ENCODE results near the gene E4F1. TPM values are rescaled to one million over a fixed set of nuclear protein-coding genes. Genes with fewer than 3 reads are reported as not detected.

The E4F1 gene
- total and polyA plus RNA-seq, 2 of the 13 experiments (the other 11 are each of a cell fraction or from before 2014, with no cell fraction given) = 13.8 to 19.5 TPM

DNA sequence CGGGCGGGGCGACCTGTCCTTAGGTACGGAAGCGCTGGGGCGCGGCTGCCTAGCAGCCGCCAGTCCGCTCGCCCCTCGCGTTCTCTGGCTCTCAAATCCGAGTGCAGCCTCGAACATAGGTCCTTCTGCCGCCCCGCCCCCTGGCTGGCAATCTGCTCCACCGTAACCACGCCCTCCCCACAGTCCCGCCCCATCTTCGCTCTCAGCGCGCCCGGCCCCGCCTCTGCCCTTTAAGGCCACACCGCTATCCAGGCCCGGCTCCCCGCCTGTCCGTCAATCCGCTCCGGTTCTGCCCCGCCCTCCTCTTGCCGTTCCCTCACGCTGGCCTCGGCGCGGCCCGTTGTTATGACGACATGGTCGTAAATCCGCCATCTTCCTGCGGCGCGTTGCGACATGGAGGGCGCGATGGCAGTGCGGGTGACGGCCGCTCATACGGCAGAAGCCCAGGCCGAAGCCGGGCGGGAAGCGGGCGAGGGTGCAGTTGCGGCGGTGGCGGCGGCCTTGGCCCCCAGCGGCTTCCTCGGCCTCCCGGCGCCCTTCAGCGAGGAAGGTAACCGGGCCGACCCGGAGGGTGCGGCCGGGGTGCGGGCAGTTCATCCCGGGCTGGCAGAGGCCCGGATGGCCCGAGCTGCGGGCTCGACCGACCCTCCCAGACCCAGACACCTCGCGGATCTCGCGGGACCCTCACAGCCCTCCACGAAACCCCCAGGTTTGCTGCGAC is at the start of gene E4F1 (continued):
- TF ChIP-seq TCF7L2 (IDR thresholded peaks at IDR 0.05; ENCODE audit: low read depth, low read length) (no peak), ZFP36L2 (CRISPR knock-in tag; IDR thresholded peaks at IDR 0.05) (no peak), FOXM1 (CRISPR knock-in tag; IDR thresholded peaks at IDR 0.05) (no peak), ZNF546 (CRISPR knock-in tag; conservative IDR thresholded peaks at IDR 0.05) (0 out of 2 replicates have a peak, but pooled peaks have one; percentile 43), ZBTB38 (CRISPR knock-in tag; IDR thresholded peaks at IDR 0.05) (peak; percentile 88), JUND (CRISPR knock-in tag; IDR thresholded peaks at IDR 0.05) (no peak), ZSCAN9 (CRISPR knock-in tag; IDR thresholded peaks at IDR 0.05; ENCODE audit: borderline replicate concordance) (no peak), NR0B2 (CRISPR knock-in tag; IDR thresholded peaks at IDR 0.05) (peak; percentile 55; the same call in 1 of the 2 replicates), CBX1 (IDR thresholded peaks at IDR 0.05; ENCODE audit: low read depth) (no peak), KAT2B (IDR thresholded peaks at IDR 0.05; ENCODE audit: borderline replicate concordance, low read depth, low read length) (no peak), U2AF2 (IDR thresholded peaks at IDR 0.05; ENCODE audit: low read depth, low read length) (peak; percentile 96), PAWR (CRISPR knock-in tag; IDR thresholded peaks at IDR 0.05; ENCODE audit: borderline replicate concordance) (no peak), ZEB1 (IDR thresholded peaks at IDR 0.05; ENCODE audit: insufficient replicate concordance, low read depth) (no peak), NFE2 (CRISPR knock-in tag; IDR thresholded peaks at IDR 0.05) (no peak), TIGD3 (CRISPR knock-in tag; IDR thresholded peaks at IDR 0.05; ENCODE audit: borderline replicate concordance) (no peak), SIN3A (IDR thresholded peaks at IDR 0.05; ENCODE audit: borderline replicate concordance, low read depth, low read length) (peak; percentile 72; the same call in 1 of the 2 replicates), RXRA (CRISPR knock-in tag; IDR thresholded peaks at IDR 0.05) (peak; percentile 64; the same call in 1 of the 2 replicates), POGZ (CRISPR knock-in tag; IDR thresholded peaks at IDR 0.05) (peak; percentile 75), ZNF234 (CRISPR knock-in tag; conservative IDR thresholded peaks at IDR 0.05) (no peak), ZNF557 (CRISPR knock-in tag; IDR thresholded peaks at IDR 0.05) (no peak), PITX1 (CRISPR knock-in tag; IDR thresholded peaks at IDR 0.05) (peak; percentile 90), ZNF691 (CRISPR knock-in tag; IDR thresholded peaks at IDR 0.05; ENCODE audit: borderline replicate concordance, low read depth) (peak; percentile 47; the same call in 1 of the 2 replicates), DPF2 (CRISPR knock-in tag; IDR thresholded peaks at IDR 0.05; ENCODE audit: borderline replicate concordance, low read depth) (no peak)
- TF ChIP-seq, protein P1, sequence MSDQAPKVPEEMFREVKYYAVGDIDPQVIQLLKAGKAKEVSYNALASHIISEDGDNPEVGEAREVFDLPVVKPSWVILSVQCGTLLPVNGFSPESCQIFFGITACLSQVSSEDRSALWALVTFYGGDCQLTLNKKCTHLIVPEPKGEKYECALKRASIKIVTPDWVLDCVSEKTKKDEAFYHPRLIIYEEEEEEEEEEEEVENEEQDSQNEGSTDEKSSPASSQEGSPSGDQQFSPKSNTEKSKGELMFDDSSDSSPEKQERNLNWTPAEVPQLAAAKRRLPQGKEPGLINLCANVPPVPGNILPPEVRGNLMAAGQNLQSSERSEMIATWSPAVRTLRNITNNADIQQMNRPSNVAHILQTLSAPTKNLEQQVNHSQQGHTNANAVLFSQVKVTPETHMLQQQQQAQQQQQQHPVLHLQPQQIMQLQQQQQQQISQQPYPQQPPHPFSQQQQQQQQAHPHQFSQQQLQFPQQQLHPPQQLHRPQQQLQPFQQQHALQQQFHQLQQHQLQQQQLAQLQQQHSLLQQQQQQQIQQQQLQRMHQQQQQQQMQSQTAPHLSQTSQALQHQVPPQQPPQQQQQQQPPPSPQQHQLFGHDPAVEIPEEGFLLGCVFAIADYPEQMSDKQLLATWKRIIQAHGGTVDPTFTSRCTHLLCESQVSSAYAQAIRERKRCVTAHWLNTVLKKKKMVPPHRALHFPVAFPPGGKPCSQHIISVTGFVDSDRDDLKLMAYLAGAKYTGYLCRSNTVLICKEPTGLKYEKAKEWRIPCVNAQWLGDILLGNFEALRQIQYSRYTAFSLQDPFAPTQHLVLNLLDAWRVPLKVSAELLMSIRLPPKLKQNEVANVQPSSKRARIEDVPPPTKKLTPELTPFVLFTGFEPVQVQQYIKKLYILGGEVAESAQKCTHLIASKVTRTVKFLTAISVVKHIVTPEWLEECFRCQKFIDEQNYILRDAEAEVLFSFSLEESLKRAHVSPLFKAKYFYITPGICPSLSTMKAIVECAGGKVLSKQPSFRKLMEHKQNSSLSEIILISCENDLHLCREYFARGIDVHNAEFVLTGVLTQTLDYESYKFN (CRISPR knock-in tag; conservative IDR thresholded peaks at IDR 0.05) = peak; percentile 72; the same call in 1 of the 2 replicates
- TF ChIP-seq, protein P2, sequence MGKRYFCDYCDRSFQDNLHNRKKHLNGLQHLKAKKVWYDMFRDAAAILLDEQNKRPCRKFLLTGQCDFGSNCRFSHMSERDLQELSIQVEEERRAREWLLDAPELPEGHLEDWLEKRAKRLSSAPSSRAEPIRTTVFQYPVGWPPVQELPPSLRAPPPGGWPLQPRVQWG (CRISPR knock-in tag; IDR thresholded peaks at IDR 0.05; ENCODE audit: borderline replicate concordance, low read depth) = no peak
